HG02970 (cell line): ENCODE results near the gene SRRD.

ENCODE experiments used
- ATAC-seq: cut with Tn5 transposase; IDR thresholded peaks from one replicate; pipeline ENCODE4 v1.9.1; 2021; ENCODE audit warnings: mild to moderate bottlenecking, moderate library complexity, moderate number of reproducible peaks; ENCODE audit not compliant: unreplicated experiment, low FRiP score

SRRD gene

DNA sequence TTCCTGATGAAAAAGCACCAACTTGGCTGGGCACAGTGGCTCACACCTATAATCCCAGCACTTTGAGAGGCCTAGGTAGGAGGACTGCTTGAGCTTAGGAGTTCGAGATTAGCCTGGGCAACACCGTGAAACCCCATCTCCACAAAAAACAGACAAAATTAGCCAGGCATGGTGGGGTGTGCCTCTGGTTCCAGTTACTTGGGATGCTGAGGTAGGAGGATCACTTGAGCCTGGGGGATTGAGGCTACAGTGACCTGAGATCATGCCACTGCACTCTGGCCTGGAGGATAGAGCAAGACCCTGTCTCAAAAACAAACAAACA is 3.1 kb upstream of the SRRD start:
- ATAC-seq, result no peak

DNA sequence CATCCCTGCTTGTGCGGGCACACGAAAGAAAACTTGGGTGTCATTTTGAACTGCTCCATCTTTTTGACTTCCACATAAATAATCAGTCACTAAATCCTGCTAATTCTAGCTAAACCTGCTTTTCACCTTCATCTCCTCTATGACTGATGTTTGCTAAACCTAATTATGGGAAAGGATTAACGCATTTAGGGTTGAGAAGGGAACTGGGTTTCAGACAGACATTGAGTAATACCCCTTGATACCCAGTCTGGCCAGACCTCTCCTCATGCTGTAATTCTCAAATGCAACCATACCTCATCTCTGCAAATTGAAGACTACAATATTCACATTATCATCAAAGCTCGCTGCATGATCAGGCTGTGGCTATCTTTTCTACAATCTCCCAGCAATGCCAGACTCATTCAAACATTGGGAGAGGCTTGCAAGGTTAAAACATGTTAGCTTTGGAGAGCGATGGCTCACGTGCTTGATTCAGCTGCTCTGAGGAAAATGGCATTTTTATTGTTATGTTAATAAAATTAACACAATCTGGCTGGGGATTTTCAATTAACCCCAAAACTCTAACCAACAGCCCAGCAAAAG is 2.5 kb upstream of the SRRD start:
- no peak for ATAC-seq

DNA sequence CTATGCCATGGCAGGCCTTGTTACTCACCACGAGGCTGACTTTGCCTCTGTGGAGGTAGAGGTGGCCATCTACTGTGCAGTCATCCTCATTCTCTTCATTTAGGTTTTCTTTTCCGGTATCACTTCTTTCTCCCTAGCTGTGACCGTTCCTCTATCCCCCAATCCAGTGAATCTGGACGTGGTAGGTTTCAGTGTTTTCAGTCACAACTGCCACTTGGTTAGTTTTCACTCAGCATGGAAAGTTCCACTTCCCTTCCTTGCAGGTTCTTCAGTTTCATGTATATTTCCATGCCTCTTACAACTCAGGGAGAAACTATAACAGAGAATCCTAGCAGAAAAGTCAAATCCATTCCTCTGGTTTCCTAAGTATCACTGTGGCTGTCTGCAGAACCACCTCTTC is 2.0 kb upstream of the SRRD start:
- no peak for ATAC-seq

DNA sequence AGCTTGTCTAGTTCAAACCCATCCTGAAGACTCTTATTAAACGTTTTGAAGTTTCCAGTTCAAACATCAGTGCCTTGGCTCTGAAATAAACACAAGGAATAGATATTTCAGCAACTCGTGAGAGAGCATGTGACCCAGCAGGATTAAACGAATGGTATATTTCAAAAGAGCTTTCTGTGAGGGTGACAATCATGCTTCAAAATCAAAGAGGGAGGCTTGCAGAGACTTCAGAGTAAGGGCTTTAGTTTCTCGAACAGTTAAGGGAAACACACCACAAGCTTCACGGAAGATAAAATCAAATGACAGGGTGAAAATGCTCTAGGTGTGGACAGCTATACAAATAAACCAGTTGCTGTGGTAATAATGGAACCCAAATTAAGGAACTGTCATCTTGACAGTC is 1.5 kb upstream of the SRRD start:
- no peak for ATAC-seq

DNA sequence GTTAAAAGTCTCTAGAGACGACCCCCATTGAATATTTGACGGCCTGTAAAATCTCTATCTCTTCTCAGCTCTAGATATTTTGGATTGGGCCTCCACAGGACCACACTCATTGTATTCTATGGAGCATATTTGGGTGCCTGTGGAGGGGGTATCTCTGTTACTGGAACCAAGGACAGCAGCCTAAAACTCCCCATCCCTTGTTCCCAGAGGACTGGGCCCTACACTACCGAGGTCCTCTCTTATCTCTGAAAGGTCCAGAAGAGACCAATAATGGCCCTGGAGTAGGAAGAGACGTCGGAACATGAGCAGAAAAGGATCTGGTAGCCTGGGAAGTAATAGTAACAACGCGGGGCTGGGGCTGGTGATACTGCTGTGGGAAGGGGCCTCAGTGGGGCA is 636 bp upstream of the SRRD start:
- no peak for ATAC-seq

DNA sequence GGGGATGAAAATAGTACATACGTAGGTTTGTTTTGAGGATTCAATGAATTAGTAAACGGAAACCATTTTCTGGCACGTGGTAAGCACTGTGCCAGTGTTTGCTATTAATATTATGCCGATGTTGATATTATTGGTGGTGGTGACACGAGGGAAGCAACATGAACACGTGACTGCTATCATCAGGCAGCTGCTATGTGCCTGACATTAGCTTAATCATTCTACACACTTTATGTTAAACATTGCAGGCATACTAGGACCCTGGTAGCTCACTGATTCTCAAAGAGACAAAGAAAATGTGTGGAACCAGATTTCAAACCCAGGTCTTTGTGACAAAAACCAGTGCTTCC is 656 bp downstream of the SRRD start:
- ATAC-seq, result no peak

DNA sequence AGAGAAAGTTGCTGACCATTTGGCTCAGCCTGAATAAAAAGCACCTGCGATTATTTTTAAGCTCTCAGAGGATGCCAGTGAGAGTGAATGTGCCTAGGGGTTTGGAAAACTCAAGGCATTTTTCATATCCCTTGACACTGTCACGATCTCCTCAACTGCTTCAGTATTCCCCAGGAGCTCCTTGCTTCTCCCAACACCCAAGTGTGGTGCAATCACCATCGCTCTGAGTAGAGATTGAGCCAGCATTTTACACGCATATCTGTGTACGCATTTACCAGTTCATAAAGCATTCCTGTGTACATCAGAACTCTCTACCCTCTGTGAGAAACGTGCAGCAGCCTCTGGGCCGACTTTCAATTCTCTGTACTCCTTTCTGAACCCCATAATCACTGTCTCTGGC is 1.3 kb downstream of the SRRD start:
- ATAC-seq, result no peak

DNA sequence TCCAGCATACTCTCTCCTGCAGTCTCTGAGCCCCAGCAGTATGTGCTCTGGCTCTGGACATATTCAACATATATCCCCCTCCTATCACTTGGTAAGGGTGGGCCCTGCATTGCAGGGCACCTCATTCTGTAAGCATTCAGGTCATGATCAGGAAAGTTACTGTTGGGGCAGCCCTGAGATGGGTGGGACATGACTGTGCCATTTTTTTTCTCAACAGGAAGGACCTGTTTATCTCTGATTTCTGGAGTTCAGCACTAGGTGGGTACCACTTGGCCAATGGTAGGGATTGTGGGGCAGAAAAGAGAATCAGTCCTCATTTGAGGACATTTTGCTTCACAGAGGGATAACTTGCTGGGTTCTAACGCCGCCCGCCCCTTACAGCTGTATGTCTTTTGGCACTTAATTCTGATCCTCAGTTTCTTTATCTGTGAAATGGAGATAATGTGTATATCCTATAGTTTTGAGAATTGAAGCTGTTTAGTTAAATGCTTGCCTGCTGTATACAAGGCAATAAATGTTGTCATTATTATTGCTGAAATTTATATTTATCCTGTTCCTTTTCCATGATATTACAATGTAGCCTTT is 2.2 kb downstream of the SRRD start:
- no peak for ATAC-seq

DNA sequence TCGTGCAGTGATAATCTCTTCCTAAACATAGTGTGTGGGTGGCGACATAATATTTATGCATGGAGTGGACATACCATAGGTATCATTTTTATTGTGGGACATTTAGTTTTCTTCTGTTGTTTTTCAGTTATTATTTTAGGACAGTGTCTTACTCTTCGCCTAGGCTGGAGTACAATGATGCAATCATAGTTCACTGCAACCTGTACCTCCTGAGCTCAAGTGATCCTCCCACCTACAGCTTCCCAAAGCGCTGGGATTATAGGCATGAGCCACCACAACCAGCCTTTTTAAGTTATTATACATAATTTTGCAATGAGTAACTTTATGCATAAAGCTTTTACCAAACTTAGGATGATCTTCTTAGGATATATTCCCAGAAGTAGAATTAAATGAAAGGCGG is 2.7 kb downstream of the SRRD start:
- ATAC-seq, result no peak

DNA sequence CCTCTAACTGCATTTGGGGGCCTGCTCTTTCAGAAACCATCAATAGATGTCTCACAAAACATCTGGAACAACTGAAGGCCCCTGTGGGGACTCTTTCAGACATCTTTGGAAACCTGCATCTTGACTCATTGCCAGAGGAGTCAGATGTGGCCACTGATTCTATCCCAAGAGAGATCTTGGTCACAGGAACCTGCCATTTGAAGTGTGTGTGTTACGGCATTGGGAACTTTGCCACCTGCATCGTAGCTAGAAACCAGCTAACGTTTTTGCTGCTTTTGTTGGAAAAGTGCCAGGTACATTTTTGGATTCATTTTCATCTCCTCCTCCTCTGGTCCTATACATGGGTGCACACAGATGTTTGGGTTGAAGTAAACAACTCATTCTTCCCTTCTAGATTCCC is 4.3 kb downstream of the SRRD start:
- no peak for ATAC-seq

DNA sequence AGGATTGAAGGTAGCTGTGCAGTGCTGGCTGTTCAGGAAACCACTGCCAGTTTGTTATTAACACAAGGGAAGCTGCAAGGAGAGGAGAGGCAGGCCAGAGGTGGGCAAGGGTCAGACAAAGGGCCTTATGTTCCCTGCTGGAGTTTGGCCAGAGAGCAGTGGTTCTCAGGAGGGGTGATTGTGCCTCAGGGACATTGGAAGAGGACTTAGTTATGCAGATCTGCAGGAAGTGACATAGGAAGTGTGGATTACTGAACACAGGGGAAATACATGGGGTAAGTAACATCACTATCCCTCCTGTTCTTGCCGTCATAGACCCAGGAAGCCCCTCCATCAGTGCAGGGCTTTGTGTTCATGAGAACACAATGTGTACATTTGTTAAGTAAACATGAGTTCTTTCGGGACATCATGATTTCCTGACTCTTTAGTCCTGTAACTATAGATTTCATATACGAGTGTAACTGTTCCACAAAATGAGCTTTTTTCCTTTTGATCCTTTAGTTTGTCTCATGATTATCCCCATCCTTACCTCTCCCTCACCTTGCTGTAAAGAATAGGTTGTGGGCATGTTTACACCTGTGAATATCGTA is 5.9 kb downstream of the SRRD start:
- no peak for ATAC-seq

DNA sequence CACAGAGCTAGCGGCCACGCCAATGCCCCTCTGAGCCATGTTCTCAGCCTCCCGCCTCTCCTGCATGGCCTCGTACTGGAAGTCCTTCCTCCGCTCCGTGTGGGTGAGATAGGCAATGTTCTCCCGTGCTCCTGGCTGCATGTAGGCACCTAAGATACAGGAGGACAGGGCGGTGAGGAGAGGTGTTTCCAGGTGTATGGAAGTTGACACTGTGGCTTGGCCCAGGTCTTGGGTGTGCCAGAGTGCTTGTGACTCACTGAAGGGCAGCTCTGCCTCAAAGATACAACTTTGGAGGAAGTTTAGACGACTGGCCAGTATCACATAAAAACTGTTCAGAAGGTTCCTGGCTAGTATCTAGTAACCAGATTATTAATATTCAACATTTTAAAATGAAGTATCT is 8.5 kb downstream of the SRRD start:
- ATAC-seq, result no peak

DNA sequence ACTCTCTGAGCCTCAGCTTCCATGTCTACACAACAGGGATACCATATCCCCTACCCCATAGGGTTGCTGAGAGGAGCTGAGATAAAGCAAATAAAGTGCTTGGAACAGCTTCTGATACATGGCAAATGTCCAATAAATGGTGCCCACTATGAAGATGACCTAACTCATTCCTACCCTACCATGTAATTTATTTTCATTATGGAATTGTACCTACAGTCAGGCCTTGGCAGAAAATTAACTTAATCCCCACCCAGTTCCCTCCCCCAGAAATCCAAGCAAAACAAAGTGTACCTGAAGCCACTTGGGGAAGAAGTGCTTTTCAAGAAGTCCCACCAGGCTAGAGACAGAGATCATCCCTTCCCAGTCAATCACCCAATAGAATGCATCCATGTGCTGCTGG is 10.8 kb downstream of the SRRD start:
- ATAC-seq, result no peak

DNA sequence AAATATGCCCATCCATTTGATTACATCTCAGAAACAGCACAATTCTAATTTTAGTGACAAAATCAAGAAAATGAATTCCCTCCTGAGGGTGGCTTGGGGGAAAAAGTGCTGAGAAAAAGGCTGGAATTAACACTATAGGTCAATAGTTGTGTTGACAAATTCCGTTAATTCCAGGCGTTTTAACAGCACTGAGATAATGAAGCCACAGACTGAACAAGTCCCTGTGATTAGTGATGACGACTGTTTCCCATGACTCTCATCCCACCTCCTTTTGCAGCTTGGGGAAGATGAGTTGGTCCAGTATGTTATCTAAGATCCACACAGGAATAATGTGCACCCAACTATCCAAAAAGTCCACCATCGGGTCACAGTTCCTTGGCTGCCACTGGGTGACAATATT is 12.8 kb downstream of the SRRD start:
- no peak for ATAC-seq

DNA sequence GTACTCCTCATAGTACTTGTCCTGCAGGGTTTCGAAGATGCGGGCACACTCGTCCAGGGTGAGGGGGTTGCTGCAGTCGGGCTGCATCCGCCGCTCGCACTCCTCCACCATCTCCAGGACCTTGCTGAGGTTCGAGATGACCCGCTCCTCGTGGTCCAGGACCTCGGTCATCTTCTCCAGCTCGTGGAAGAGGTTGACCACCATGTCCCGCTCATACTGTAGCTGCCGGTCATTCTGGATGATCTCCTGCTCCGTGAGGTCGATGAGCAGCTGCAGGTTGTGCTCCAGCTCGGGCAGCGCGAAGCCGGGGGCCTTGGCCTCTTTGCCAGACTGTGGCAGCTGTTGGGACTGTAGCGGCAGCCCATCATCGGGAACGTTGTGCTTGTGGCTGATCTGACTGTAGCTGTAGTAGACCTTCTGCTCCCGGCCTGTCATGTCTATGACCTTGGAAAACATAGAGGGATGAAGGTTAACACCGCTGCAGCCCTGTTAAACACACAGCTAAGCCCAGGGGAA is 15.6 kb downstream of the SRRD start:
- no peak for ATAC-seq

DNA sequence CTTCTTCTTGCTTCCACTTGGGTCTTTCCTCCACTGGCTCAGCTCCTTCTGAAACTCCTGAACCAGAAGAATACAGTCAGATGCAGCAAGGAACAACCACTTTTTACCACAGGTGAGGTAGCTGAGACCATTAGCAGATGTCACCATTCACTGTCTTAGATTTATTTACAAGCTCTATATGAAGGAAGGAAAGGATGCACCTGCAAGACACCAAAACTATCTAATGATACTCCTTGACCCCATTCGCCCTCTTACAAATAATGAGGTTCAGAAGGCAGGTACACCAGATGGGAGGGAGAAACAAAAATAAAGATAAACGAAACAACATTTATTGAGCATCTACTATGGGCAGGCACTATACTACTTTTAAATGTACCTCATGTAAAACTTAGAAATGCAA is 18.3 kb downstream of the SRRD start:
- no peak for ATAC-seq

DNA sequence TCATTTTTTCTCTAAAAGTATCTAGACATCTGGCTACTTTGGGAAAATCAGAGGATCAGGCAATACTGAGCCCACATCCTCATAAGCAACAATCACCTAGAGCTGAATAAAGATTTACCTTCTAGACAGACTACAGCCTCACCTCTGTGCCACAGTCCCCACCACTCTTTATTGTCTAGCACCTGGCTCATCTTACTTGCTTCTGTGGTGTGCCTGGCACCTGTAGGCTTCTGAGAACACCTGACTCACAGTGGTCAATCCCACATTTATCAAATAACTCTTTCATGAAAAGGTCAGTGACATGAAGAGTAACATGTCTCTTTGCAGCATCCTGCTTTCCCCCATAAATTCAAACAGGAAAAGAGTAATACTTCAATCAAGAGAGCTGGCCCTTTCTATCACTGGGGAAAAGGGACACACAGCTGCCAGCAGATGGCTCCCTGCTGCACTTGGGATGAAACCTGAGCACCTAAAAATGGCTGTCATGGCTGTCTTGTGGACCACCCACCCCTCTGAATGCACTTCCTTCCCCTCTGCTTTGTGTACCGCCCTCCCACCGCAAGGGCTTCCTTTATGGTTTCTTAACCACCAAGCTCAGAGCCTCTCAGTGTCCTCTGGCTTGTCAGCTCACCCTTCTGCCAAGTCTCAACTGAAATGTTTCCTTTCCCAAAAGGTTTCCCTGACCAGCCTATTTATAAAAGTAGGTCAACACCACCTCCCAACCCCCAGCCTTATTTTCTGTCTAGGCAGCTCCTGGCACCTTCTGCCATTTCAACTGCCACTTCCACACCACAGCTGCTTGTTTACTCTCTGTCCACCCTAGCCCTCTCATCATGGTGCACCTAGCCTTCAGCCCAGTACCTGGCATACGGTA is 19.2 kb downstream of the SRRD start:
- no peak for ATAC-seq

DNA sequence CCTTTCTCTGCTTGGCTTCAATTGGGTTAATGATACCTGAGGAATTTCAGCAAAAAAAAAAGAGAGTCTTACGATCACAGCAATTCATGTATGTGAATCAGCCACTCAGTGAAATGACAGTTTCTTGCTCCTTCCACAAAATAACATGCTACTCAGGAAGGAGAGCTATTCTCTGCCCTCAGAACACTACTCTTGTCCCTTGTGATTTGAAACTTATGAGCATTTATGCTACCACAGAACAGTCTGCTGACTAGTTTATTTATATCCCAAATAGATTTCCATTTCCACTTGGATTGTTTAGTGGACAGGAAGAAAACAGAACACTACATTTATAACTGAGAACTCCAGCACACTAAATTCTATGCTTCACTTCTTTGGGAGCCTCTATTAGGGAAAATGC is 20.1 kb downstream of the SRRD start:
- ATAC-seq, result no peak

DNA sequence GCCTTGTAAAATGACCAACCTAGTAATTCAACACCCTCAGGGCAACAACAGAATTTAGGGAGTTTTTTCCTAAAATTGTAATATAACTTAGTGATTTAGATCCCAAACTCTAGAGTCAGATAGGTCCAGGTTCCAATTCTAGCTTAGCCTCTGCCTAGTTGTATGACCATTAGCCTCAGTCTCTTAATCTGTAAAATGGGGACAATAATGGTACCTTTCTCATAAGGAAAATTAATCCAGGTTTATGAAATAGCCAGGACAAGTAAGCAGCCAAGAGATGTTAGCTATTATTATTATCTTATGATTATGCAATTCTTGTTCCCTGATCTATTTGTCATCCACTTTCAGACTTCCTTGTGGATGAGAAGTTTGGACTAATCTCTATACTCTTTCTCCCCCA is 24.5 kb downstream of the SRRD start:
- no peak for ATAC-seq

DNA sequence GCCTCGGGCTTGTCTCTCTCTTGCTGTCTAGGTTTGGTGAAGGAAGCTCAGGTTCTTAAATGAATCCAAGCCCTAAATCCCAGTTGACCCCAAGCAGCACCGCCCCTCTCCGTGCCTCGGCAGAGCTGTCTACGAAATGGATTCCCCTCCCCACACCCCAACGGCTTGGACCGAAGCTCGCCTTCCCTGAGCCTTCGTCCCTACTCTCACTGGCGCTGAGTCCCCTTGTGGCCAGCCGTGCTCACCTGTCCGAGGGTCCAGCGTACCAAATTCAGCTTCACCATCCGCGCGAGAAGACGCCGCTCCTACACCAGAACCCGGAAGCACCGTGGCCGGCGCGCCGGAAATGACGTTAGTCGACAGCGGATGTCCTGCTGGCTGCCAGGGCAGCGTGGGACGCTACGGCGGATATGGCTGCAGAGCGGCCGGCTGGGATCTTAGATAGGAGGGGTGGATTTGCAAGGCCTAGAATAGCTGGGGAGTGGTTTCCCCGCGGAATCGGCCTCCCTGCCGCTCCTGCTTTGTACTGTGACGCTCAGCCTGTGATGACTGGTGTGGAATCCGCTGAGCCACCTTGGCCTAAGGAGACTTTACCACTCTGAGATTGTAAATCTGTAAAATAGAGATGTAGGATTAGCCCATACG is 28.6 kb downstream of the SRRD start, which contains the start of gene TFIP11:
TFIP11 (minus strand) TSS at position 325 of the 645 bp plus-strand sequence. CDS start 2,201 bp downstream, outside the sequence.
- peak; percentile 91 for ATAC-seq

DNA sequence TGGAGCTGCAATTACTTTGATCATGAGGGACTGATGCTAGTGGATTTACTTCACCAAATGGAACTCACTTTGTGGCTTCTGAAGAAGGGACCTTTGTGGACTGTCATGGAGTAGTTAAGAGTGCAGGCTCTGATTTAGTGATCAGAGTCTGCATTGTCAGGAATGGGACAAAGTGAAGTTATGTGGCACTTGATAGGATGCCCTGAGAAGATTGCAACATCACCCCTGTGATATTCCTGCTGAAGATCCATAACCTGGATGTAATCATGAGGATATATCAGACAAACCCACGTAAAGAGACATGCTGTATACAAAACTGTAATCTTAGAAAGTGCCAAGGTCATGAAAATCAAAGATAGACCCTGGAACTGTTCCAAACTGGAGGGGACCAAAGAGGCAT is 30.2 kb downstream of the SRRD start:
- ATAC-seq, result no peak
